Tibial nerve (tissue), 3 donors: ENCODE data around the gene TGFBI.

Source experiments
- CTCF ChIP-seq, 5 experiments: fragments of 200-600 bp in 3 of 5; fragments of 450-650 bp in 2 of 5; sonication (generic) in 3 of 5; IDR thresholded peaks; one replicate each; pipeline ENCODE4 v1.5.1; 2016 to 2019; ENCODE audit warnings: antibody characterized with exemption in 5 of 5, mild to moderate bottlenecking in 3 of 5, moderate library complexity in 2 of 5
- POLR2A ChIP-seq, 2 donors: fragments of 450-650 bp; IDR thresholded peaks; one replicate each; pipeline ENCODE4 v1.6.1; 2017; ENCODE audit warnings: antibody characterized with exemption in 2 of 2, mild to moderate bottlenecking in 2 of 2, moderate library complexity in 2 of 2

DNA sequence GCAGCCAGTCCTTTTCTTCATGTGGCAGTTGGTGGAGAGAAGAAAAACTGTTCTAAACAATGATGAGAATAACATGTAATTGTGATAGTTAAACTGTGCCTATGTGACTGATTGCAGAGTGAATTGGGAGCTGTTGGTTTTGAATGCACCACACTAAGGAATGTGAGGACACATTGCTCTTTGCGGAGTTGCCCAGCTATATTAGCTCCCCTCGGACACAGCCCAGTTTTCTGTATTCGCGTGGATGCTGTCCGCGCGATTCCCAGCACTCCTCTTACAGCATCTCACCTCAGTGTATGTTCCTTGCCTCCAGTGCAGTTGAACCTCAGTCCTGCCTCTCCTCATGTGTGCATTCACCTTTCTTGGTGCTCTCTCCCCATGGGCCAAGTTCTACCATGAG is 32.2 kb downstream of the TGFBI start:
- TF ChIP-seq POLR2A (IDR thresholded peaks at IDR 0.05) (no peak), CTCF (IDR thresholded peaks at IDR 0.05) (no peak)
